ENCODE measurements around the gene SARDH.

DNA sequence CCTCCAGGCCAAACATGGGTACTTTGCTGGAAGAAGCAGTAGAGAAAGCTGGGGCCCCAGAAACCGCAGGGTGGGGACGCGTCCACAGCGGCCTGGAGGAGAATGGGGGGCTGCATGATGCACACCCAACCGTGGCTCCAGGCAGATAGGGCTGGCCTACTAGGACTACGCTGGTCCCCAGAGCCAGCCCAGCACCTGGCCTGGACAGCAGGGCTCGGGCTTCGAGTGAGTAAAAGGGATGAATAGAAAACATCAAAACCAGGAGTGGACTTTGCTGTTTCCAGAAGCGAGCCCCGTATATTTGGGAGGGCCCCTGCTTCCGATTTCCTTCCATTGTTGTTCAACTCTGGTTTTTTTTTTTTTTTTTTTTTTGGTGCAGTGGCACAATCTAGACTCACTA is 71.3 kb downstream of the SARDH start:
- TF ChIP-seq ZNF668 (CRISPR knock-in tag; IDR thresholded peaks at IDR 0.05) (no peak), SMARCA5 (IDR thresholded peaks at IDR 0.05) (no peak), TCF7L2 (IDR thresholded peaks at IDR 0.05; ENCODE audit: low read depth, low read length) (no peak), POLR2A (conservative IDR thresholded peaks at IDR 0.05) (no peak), TCF3 (CRISPR knock-in tag; IDR thresholded peaks at IDR 0.05) (no peak)
